A549 (cell line): ENCODE data around the gene MAPK8IP3. TPM values are rescaled to one million over a fixed set of nuclear protein-coding genes. Genes with fewer than 3 reads are reported as not detected.

Source experiments
- ATAC-seq, 2 experiments: fragments of 200-7000 bp in 1 of 2; fragments of >200 bp in 1 of 2; cut with Nextera tagmentation in 1 of 2; cut with Tn5 transposase in 1 of 2; 3 replicates each; pipeline versions ENCODE4 v1.8.0 to v1.9.1; 2018 to 2020; ENCODE audit warnings: mild to moderate bottlenecking in 1 of 2, moderate library complexity in 1 of 2
- CTCF ChIA-PET: fragments of 300-600 bp; sonication (Branson Sonifier 250); formaldehyde crosslinking; extraction: SDS; loops from one replicate; lab custom pipeline; 2021; ENCODE audit warnings: antibody characterized with exemption, inconsistent platforms; lab: Yijun Ruan, JAX
- POLR2A ChIA-PET: fragments of 350-600 bp; formaldehyde crosslinking; extraction: SDS; loops from one replicate; lab custom pipeline; 2021; ENCODE audit warnings: antibody characterized with exemption, inconsistent platforms; lab: Yijun Ruan, JAX
- DNase-seq, 2 experiments: peaks; one replicate each; pipeline versions ENCODE4 v3.0.0 to v3.0.0-alpha.2; 2011 to 2016; ENCODE audit warnings: low read depth in 1 of 2, low spot score in 1 of 2
- FAIRE-seq: peaks from 2 replicates; lab custom pipeline; 2011; peaks lifted over from hg19 to GRCh38; lab: Jason Lieb, UNC
- H3K27ac ChIP-seq, 2 experiments: fragments of >200 bp; sonication (Bioruptor Twin); formaldehyde crosslinking; 3 replicates each; pipeline ENCODE4 v1.5.1; 2016 to 2017
- H3K4me1 ChIP-seq: fragments of >200 bp; sonication (Bioruptor Twin); formaldehyde crosslinking; 3 replicates; pipeline ENCODE4 v1.6.1; 2016
- H3K4me2 ChIP-seq: fragments of >200 bp; sonication (Bioruptor Twin); formaldehyde crosslinking; 3 replicates; pipeline ENCODE4 v1.6.1; 2016
- H3K4me3 ChIP-seq: fragments of >200 bp; sonication (Bioruptor Twin); formaldehyde crosslinking; 3 replicates; pipeline ENCODE4 v1.5.1; 2016
- H3K9me3 ChIP-seq: fragments of >200 bp; sonication (Bioruptor Twin); formaldehyde crosslinking; 3 replicates; pipeline ENCODE4 v1.6.1; 2016
- ATOH8 ChIP-seq: fragments of 250-450 bp; sonication (Bioruptor Pico); IDR thresholded peaks from 2 replicates; pipeline ENCODE4 v1.5.0; 2020; ENCODE audit warnings: low read depth, mild to moderate bottlenecking, moderate library complexity
- BHLHE40 ChIP-seq: IDR thresholded peaks from 2 replicates; pipeline ENCODE4 v1.6.1; 2012; ENCODE audit warnings: low read depth, low read length, inconsistent platforms
- CBX2 ChIP-seq: fragments of 200-600 bp; sonication (generic); IDR thresholded peaks from 2 replicates; pipeline ENCODE4 v1.6.1; 2016; ENCODE audit warnings: low read depth, mild to moderate bottlenecking, borderline replicate concordance
- CEBPB ChIP-seq, 2 experiments: fragments of >200 bp in 1 of 2; sonication (Bioruptor Twin) in 1 of 2; formaldehyde crosslinking in 1 of 2; IDR thresholded peaks; 2 replicates each; pipeline ENCODE4 v1.6.1; 2012 to 2016
- CHD2 ChIP-seq: fragments of 150-350 bp; IDR thresholded peaks from 2 replicates; pipeline ENCODE4 v1.6.1; 2014; ENCODE audit warnings: low read length; ENCODE audit not compliant: partially characterized antibody
- EHF ChIP-seq: fragments of 250-450 bp; sonication (Bioruptor Pico); IDR thresholded peaks from 2 replicates; pipeline ENCODE4 v1.5.0; 2020; ENCODE audit warnings: mild to moderate bottlenecking
- FOSB ChIP-seq: fragments of 250-450 bp; sonication (Bioruptor Pico); IDR thresholded peaks from 2 replicates; pipeline ENCODE4 v1.5.0; 2020; ENCODE audit warnings: mild to moderate bottlenecking, moderate library complexity
- HES2 ChIP-seq: fragments of >200 bp; sonication (Bioruptor Twin); formaldehyde crosslinking; IDR thresholded peaks from 2 replicates; pipeline ENCODE4 v1.6.1; 2016
- HEYL ChIP-seq: fragments of 250-450 bp; sonication (Bioruptor Pico); IDR thresholded peaks from 2 replicates; pipeline ENCODE4 v1.8.0; 2021; ENCODE audit warnings: mild to moderate bottlenecking, moderate library complexity
- HMGXB4 ChIP-seq: fragments of 250-450 bp; sonication (Bioruptor Pico); IDR thresholded peaks from 2 replicates; pipeline ENCODE4 v1.5.0; 2021; ENCODE audit warnings: mild to moderate bottlenecking, moderate library complexity, borderline replicate concordance
- HOXB5 ChIP-seq: fragments of 250-450 bp; sonication (Bioruptor Pico); IDR thresholded peaks from 2 replicates; pipeline ENCODE4 v1.5.0; 2020; ENCODE audit warnings: mild to moderate bottlenecking, moderate library complexity
- JUN ChIP-seq, 2 experiments: fragments of >200 bp; sonication (Bioruptor Twin); formaldehyde crosslinking; IDR thresholded peaks; 2 replicates in 1 of 2; 3 replicates in 1 of 2; pipeline ENCODE4 v1.6.1; 2016 to 2017
- JUNB ChIP-seq: fragments of >200 bp; sonication (Bioruptor Twin); formaldehyde crosslinking; IDR thresholded peaks from 2 replicates; pipeline ENCODE4 v1.6.1; 2016
- KDM5A ChIP-seq: fragments of 200-600 bp; sonication (generic); IDR thresholded peaks from 2 replicates; pipeline ENCODE4 v1.6.1; 2016; ENCODE audit warnings: antibody characterized with exemption, mild to moderate bottlenecking
- MAFK ChIP-seq: fragments of 450-650 bp; IDR thresholded peaks from 2 replicates; pipeline ENCODE4 v1.6.1; 2014; ENCODE audit not compliant: partially characterized antibody
- MYC ChIP-seq: IDR thresholded peaks from 2 replicates; pipeline ENCODE4 v1.6.1; 2012; ENCODE audit warnings: mild to moderate bottlenecking, inconsistent platforms, low read length, improper control_type of control experiment, borderline replicate concordance
- RAD21 ChIP-seq, 2 experiments: fragments of >200 bp in 1 of 2; sonication (Bioruptor Twin) in 1 of 2; formaldehyde crosslinking in 1 of 2; IDR thresholded peaks in 1 of 2; conservative IDR thresholded peaks in 1 of 2; 2 replicates in 1 of 2; 3 replicates in 1 of 2; pipeline ENCODE4 v1.6.1; 2012 to 2018; ENCODE audit warnings: inconsistent platforms in 1 of 2
- RFX5 ChIP-seq: fragments of 450-650 bp; IDR thresholded peaks from 2 replicates; pipeline ENCODE4 v1.7.1; 2014; ENCODE audit warnings: antibody characterized with exemption, mild to moderate bottlenecking, moderate library complexity
- RNF2 ChIP-seq: fragments of 200-600 bp; sonication (generic); IDR thresholded peaks from 2 replicates; pipeline ENCODE4 v1.6.1; 2016; ENCODE audit warnings: low read depth, mild to moderate bottlenecking, antibody characterized with exemption, moderate library complexity, borderline replicate concordance
- SMC3 ChIP-seq: fragments of >200 bp; sonication (Bioruptor Twin); formaldehyde crosslinking; IDR thresholded peaks from 3 replicates; pipeline ENCODE4 v1.6.1; 2018; ENCODE audit warnings: inconsistent platforms
- ZC3H11A ChIP-seq: fragments of 450-650 bp; IDR thresholded peaks from 2 replicates; pipeline ENCODE4 v1.6.1; 2014; ENCODE audit warnings: antibody characterized with exemption, mild to moderate bottlenecking
- ZFP36 ChIP-seq: fragments of 450-650 bp; IDR thresholded peaks from 2 replicates; pipeline ENCODE4 v1.6.1; 2014; ENCODE audit warnings: borderline replicate concordance; ENCODE audit not compliant: partially characterized antibody
- ZNF302 ChIP-seq: fragments of 250-450 bp; sonication (Bioruptor Pico); IDR thresholded peaks from 2 replicates; pipeline ENCODE4 v1.9.0; 2021; ENCODE audit warnings: inconsistent platforms, mild to moderate bottlenecking, moderate library complexity
- ZSCAN20 ChIP-seq: fragments of 250-450 bp; sonication (Bioruptor Pico); IDR thresholded peaks from 2 replicates; pipeline ENCODE4 v1.8.0; 2022; ENCODE audit warnings: mild to moderate bottlenecking, moderate library complexity
- WGBS: methylation state at CpG from one replicate; pipeline ENCODE4 v1.1.6; 2017; ENCODE audit errors: missing lambda C conversion rate; 5-methylcytosine and 5-hydroxymethylcytosine counted together
- polyA plus RNA-seq, 4 experiments: library from polyadenylated mRNA; depleted of rRNA in 3 of 4; stranded (reverse); fragments of >200 nt; fragmentation: RNase III in 1 of 4; extraction: RNeasy Plus Mini Kit Qiagen cat#74134 plus additional on column Dnase treatment in 1 of 4; gene quantifications; 2 replicates in 3 of 4; 3 replicates in 1 of 4; pipeline ENCODE4 v1.2.3, GENCODE V29; 2011 to 2017

Gene MAPK8IP3
- polyA plus RNA-seq, 2 of the 4 experiments (the other 2 are of a cell fraction), result 12.0 to 53.3 TPM

- H3K4me2 ChIP-seq, result no peak overlapping the region
- 94% methylated on average over 20 of the region's 20 CpGs for WGBS
- no peak overlapping the region for H3K27ac ChIP-seq
- ChIA-PET POLR2A (no interaction called here), CTCF (interaction anchor here (0.7 kb wide), 1 partner anchor 10 kb away, joined by 3 read pairs; no protein-coding TSS in a partner anchor)
- no peaks in the 10 kb centered on the region for H3K9me3 ChIP-seq
- no peak for ATAC-seq
- no peaks in the 10 kb centered on the region for H3K4me1 ChIP-seq
- no peak overlapping the region for H3K4me3 ChIP-seq
- no peak for DNase-seq
- no peak for FAIRE-seq
- no peak for TF ChIP-seq CBX2
- TF ChIP-seq CEBPB (IDR thresholded peaks at IDR 0.05), result no peak
- no peak for TF ChIP-seq ZNF302 (CRISPR knock-in tag)
- no peak for TF ChIP-seq HES2
- TF ChIP-seq HMGXB4 (CRISPR knock-in tag), result no peak
- no peak for TF ChIP-seq EHF
- no peak for TF ChIP-seq FOSB (CRISPR knock-in tag)
- TF ChIP-seq HEYL (CRISPR knock-in tag), result no peak
- TF ChIP-seq HOXB5 (CRISPR knock-in tag), result no peak
- TF ChIP-seq RAD21 (conservative IDR thresholded peaks at IDR 0.05 in 1 of 2, IDR thresholded peaks at IDR 0.05 in 1 of 2), result no peak
- no peak for TF ChIP-seq JUN (IDR thresholded peaks at IDR 0.05)
- no peak for TF ChIP-seq JUNB
- TF ChIP-seq MYC, result no peak
- no peak for TF ChIP-seq ZFP36
- no peak for TF ChIP-seq ATOH8 (CRISPR knock-in tag)
- no peak for TF ChIP-seq SMC3
- TF ChIP-seq ZSCAN20, result no peak
- no peak for TF ChIP-seq RNF2
Measured at GRCh38 chr16:1662543-1662942, 43.5 kb upstream of the MAPK8IP3 start.

GRCh38 chr16:1665829-1666228 lies 40.2 kb upstream of the MAPK8IP3 start:
- ChIA-PET CTCF (interaction anchor here (1.0 to 2.7 kb wide), 4 partner anchors 8 to 98 kb away, joined by 3 to 11 read pairs (median 4); partner anchors contain the start of gene MAPK8IP3), POLR2A (no interaction called here)

More at GRCh38 chr16:1665829-1666228, 40.2 kb upstream of the MAPK8IP3 start:
- Histone ChIP-seq H3K4me2 (no peak overlapping the region), H3K4me1 (no peaks in the 10 kb centered on the region), H3K9me3 (no peaks in the 10 kb centered on the region), H3K4me3 (no peak overlapping the region), H3K27ac (no peak overlapping the region)
- TF ChIP-seq KDM5A (no peak), ZC3H11A (no peak), CHD2 (no peak), RFX5 (no peak), BHLHE40 (no peak), ATOH8 (CRISPR knock-in tag) (no peak), MAFK (no peak)
- ATAC-seq, result no peak
- FAIRE-seq, result no peak
- DNase-seq, result no peak
- WGBS, result 90% methylated on average over 15 of the region's 15 CpGs
